ENCODE measurements around the gene GTF2H1. TPM values are rescaled to one million over a fixed set of nuclear protein-coding genes. Genes with fewer than 3 reads are reported as not detected.

GTF2H1 gene
- 62.8 and 68.3 TPM in 2 replicates for total RNA-seq

DNA sequence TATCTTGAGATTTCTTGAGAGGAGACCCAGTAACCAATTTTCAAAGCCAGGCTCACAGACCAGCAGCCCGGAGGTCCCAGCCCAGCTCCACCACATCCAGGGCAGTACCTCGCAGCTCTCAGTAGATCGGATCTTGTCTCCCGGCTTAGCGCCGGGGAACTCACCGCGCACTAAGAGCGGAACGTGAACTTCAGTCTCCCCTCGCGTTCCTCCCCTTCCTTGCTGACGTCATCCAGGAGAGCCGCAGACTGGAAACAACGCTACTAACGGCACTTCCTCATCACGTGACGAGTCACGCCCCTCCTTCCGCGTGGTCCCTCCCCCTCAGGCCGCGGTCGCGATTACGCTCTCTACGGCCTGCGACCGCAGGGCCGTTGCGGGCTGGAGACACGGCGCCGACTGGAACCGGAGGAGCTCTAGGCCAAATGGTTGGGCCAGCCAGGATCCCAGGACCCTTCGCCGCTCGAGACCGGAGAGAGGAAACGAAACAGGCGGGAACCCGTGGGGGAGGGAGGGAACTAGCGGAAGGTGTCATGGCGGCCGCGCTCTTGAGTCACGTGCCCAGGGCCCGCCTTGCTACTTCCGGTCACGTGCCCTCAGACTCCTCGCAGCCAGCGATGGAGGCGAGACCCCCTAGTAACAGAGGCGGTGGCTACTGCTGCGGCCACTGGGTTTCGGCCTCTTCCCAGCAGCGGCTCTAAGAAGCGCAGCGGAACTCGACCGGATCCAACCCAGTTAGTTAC lies at the start of gene GTF2H1, which contains the start of gene HPS5:
Gene GTF2H1, plus strand, starts transcription at position 599 of the 743 bp plus-strand sequence. CDS start 10,508 bp downstream, outside the sequence.
Gene HPS5, minus strand, starts transcription at position 172 of the 743 bp plus-strand sequence. CDS start 4,282 bp downstream, outside the sequence.

GRCh38 chr11:18394275-18394927 lies 72.0 kb downstream of the GTF2H1 start, which contains the start of gene LDHA:
LDHA (plus strand) TSS chr11:18394563; CDS start chr11:18396843, 2,280 bp downstream.

Small RNA genes within 50 kb of the gene (small RNA-seq; reads per million reads assigned to genes)
- gene MIR3159 = 1.1 reads per million, percentile 60 among the genes with 10 or more reads in this experiment

Other genes with a start within 250 kb of the GTF2H1 start
- 14.1 and 14.3 TPM in 2 replicates for gene SAAL1, start 216.5 kb upstream of the GTF2H1 start, total RNA-seq
- not detected in 2 replicates for gene MRGPRX3, start 190.0 kb upstream of the GTF2H1 start, total RNA-seq
- not detected in 2 replicates for gene MRGPRX4, start 149.7 kb upstream of the GTF2H1 start, total RNA-seq
- not detected in 2 replicates for gene SAA4, start 85.8 kb upstream of the GTF2H1 start, total RNA-seq
- not detected in 2 replicates for gene SAA2, start 73.9 kb upstream of the GTF2H1 start, total RNA-seq
- gene SAA1, start 56.3 kb upstream of the GTF2H1 start, total RNA-seq = not detected in 2 replicates
- 30.8 and 33.4 TPM in 2 replicates for gene HPS5, start 427 bp upstream of the GTF2H1 start, total RNA-seq
- gene LDHA, start 72.0 kb downstream of the GTF2H1 start, total RNA-seq = 328 and 1,137 TPM in 2 replicates
- gene LDHC, start 89.8 kb downstream of the GTF2H1 start, total RNA-seq = not detected in 2 replicates
- gene LDHAL6A, start 133.3 kb downstream of the GTF2H1 start, total RNA-seq = not detected in 2 replicates
- gene TSG101, start 204.4 kb downstream of the GTF2H1 start, total RNA-seq = 45.1 and 102 TPM in 2 replicates